Breast epithelium (tissue), 4 donors: ENCODE measurements around the gene RLBP1. TPM values are rescaled to one million over a fixed set of nuclear protein-coding genes. Genes with fewer than 3 reads are reported as not detected.

ENCODE experiments used
- DNase-seq, 2 donors: peaks; one replicate each; pipeline ENCODE4 v3.0.0-alpha.2; 2019; ENCODE audit warnings: low spot score in 2 of 2
- H3K27ac ChIP-seq, 2 donors: fragments of 200-600 bp; sonication (generic) in 1 of 2; one replicate each; pipeline ENCODE4 v1.5.1; 2016 to 2019; ENCODE audit warnings: mild to moderate bottlenecking in 1 of 2
- H3K27me3 ChIP-seq, 2 donors: fragments of 200-600 bp; sonication (generic) in 1 of 2; one replicate each; pipeline versions ENCODE4 v1.5.1 to v1.6.0; 2017 to 2019; ENCODE audit warnings: control low read depth in 1 of 2, mild to moderate bottlenecking in 1 of 2
- H3K36me3 ChIP-seq: fragments of 200-600 bp; one replicate; pipeline ENCODE4 v1.5.1; 2019
- H3K4me1 ChIP-seq, 2 donors: fragments of 200-600 bp; sonication (generic); one replicate each; pipeline ENCODE4 v1.5.1; 2016 to 2019; ENCODE audit warnings: control low read depth in 1 of 2
- H3K4me3 ChIP-seq, 3 donors: fragments of 200-600 bp; sonication (generic); 1 replicate in 2 of 3; 2 replicates in 1 of 3; pipeline ENCODE4 v1.5.1; 2016 to 2019; ENCODE audit warnings: mild to moderate bottlenecking in 3 of 3, moderate library complexity in 2 of 3
- H3K9me3 ChIP-seq, 2 donors: fragments of 200-600 bp; sonication (generic) in 1 of 2; one replicate each; pipeline ENCODE4 v1.5.1; 2016 to 2019; ENCODE audit warnings: control low read depth in 1 of 2
- CTCF ChIP-seq, 3 donors: fragments of 450-650 bp; IDR thresholded peaks; one replicate each; pipeline ENCODE4 v1.5.1; 2016 to 2017; ENCODE audit warnings: antibody characterized with exemption in 3 of 3, mild to moderate bottlenecking in 3 of 3, moderate library complexity in 3 of 3
- POLR2A ChIP-seq: fragments of 450-650 bp; IDR thresholded peaks from one replicate; pipeline ENCODE4 v1.6.1; 2016; ENCODE audit warnings: antibody characterized with exemption, mild to moderate bottlenecking, moderate library complexity
- POLR2AphosphoS5 ChIP-seq, 3 donors: sonication (generic); formaldehyde crosslinking; IDR thresholded peaks; one replicate each; pipeline ENCODE4 v1.6.1; 2017; ENCODE audit warnings: antibody characterized with exemption in 3 of 3
- intact Hi-C: fragments of 100-400 bp; cut with DNase I; formaldehyde crosslinking; loops from one replicate; pipeline ENCODE4 v1.15.1; 2023; ENCODE audit warnings: low total_unique reads
- total RNA-seq, 3 donors: library from RNA; depleted of rRNA; stranded (reverse); fragments of >200 nt; gene quantifications; one replicate each; pipeline ENCODE4 v1.1.0, GENCODE V29; 2016

RLBP1 gene
- total RNA-seq, 3 donors from 2014 or later, result not detected

- no peak overlapping the region for H3K4me3 ChIP-seq
- TF ChIP-seq POLR2AphosphoS5 (IDR thresholded peaks at IDR 0.05) (no peak), CTCF (IDR thresholded peaks at IDR 0.05) (no peak), POLR2A (no peak)
- intact Hi-C loops, result no loop called here
- H3K27me3 ChIP-seq, result no peaks in the 10 kb centered on the region
- H3K9me3 ChIP-seq, result no peaks in the 10 kb centered on the region
- no peak for DNase-seq
- H3K36me3 ChIP-seq, result no peaks in the 10 kb centered on the region
- H3K4me1 ChIP-seq, result no peaks in the 10 kb centered on the region
- H3K27ac ChIP-seq, result peak overlapping the region in 1 of 2 donors; percentile 74
These were observed 22.4 kb downstream of the RLBP1 start for GRCh38 chr15:89198934-89199333.

- Histone ChIP-seq H3K4me3 (no peak overlapping the region), H3K27me3 (no peaks in the 10 kb centered on the region), H3K36me3 (no peaks in the 10 kb centered on the region), H3K9me3 (no peaks in the 10 kb centered on the region), H3K4me1 (no peaks in the 10 kb centered on the region), H3K27ac (peak overlapping the region; percentile 63 to 74)
- DNase-seq, result no peak
- intact Hi-C loops, result no loop called here
- no peak for TF ChIP-seq POLR2A
- TF ChIP-seq POLR2AphosphoS5 (IDR thresholded peaks at IDR 0.05), result no peak
- no peak for TF ChIP-seq CTCF (IDR thresholded peaks at IDR 0.05)
These were observed 23.2 kb downstream of the RLBP1 start for GRCh38 chr15:89198196-89198595.

GRCh38 chr15:89197503-89197971, 23.8 kb downstream of the RLBP1 start:
- intact Hi-C loops, result no loop called here
- no peaks in the 10 kb centered on the region for H3K36me3 ChIP-seq

GRCh38 chr15:89196994-89197393, 24.4 kb downstream of the RLBP1 start:
- TF ChIP-seq POLR2AphosphoS5 (IDR thresholded peaks at IDR 0.05) (no peak), POLR2A (no peak), CTCF (IDR thresholded peaks at IDR 0.05) (no peak)
- H3K4me1 ChIP-seq, result no peaks in the 10 kb centered on the region
- no peak for DNase-seq
- no peaks in the 10 kb centered on the region for H3K27me3 ChIP-seq
- peak overlapping the region; percentile 63 to 74 for H3K27ac ChIP-seq
- no peak overlapping the region for H3K4me3 ChIP-seq
- no peaks in the 10 kb centered on the region for H3K9me3 ChIP-seq
- no peaks in the 10 kb centered on the region for H3K36me3 ChIP-seq
- intact Hi-C loops, result no loop called here

More at GRCh38 chr15:89197503-89197971, 23.8 kb downstream of the RLBP1 start:
- TF ChIP-seq POLR2AphosphoS5 (IDR thresholded peaks at IDR 0.05) (peak in 1 of 3 donors; percentile 19), POLR2A (no peak)
- no peaks in the 10 kb centered on the region for H3K9me3 ChIP-seq
- no peaks in the 10 kb centered on the region for H3K4me1 ChIP-seq
- no peaks in the 10 kb centered on the region for H3K27me3 ChIP-seq
- peak overlapping the region; percentile 63 to 74 for H3K27ac ChIP-seq
- DNase-seq, result peak in 1 of 2 donors; percentile 86
- H3K4me3 ChIP-seq, result no peak overlapping the region

- intact Hi-C loops, result no loop called here
- H3K9me3 ChIP-seq, result no peaks in the 10 kb centered on the region
- TF ChIP-seq POLR2AphosphoS5 (IDR thresholded peaks at IDR 0.05) (no peak), CTCF (IDR thresholded peaks at IDR 0.05) (no peak), POLR2A (no peak)
- no peaks in the 10 kb centered on the region for H3K36me3 ChIP-seq
- no peaks in the 10 kb centered on the region for H3K4me1 ChIP-seq
- H3K27me3 ChIP-seq, result no peaks in the 10 kb centered on the region
- DNase-seq, result no peak
- peak overlapping the region in 1 of 2 donors; percentile 48 for H3K27ac ChIP-seq
- no peak overlapping the region for H3K4me3 ChIP-seq
These were observed 25.1 kb downstream of the RLBP1 start for GRCh38 chr15:89196241-89196640.

GRCh38 chr15:89195836-89196235, 25.5 kb downstream of the RLBP1 start:
- Histone ChIP-seq H3K36me3 (no peaks in the 10 kb centered on the region), H3K4me3 (no peak overlapping the region), H3K4me1 (no peaks in the 10 kb centered on the region), H3K27me3 (no peaks in the 10 kb centered on the region), H3K27ac (peak overlapping the region in 1 of 2 donors; percentile 48), H3K9me3 (no peaks in the 10 kb centered on the region)
- intact Hi-C loops, result no loop called here
- TF ChIP-seq POLR2A (no peak), POLR2AphosphoS5 (IDR thresholded peaks at IDR 0.05) (no peak), CTCF (IDR thresholded peaks at IDR 0.05) (no peak)
- no peak for DNase-seq
